HG02981 (cell line): ENCODE results near the gene TSR2.
"Not testable (repeated sequence)": the region's sequence is repeated elsewhere in the genome, so short reads cannot be mapped to it uniquely, and the experiment has no call there.

Experiments used
- ATAC-seq: cut with Tn5 transposase; IDR thresholded peaks from one replicate; pipeline ENCODE4 v1.9.1; 2021; ENCODE audit warnings: mild to moderate bottlenecking, moderate library complexity; ENCODE audit not compliant: unreplicated experiment

Gene TSR2

GRCh38 chrX:54473993-54474859, 34.0 kb downstream of the TSR2 start:
- no peak for ATAC-seq

- ATAC-seq: no peak
Measured at GRCh38 chrX:54479136-54480111, 39.2 kb downstream of the TSR2 start.

- no peak for ATAC-seq
Measured at GRCh38 chrX:54482839-54483593, 42.8 kb downstream of the TSR2 start.

GRCh38 chrX:54483946-54484345, 43.7 kb downstream of the TSR2 start:
- ATAC-seq: no peak

GRCh38 chrX:54484666-54485065, 44.5 kb downstream of the TSR2 start:
- no peak for ATAC-seq

GRCh38 chrX:54489819-54490218, 49.6 kb downstream of the TSR2 start:
- ATAC-seq: not testable (repeated sequence)

GRCh38 chrX:54492340-54492739, 52.1 kb downstream of the TSR2 start:
- ATAC-seq: no peak

GRCh38 chrX:54494166-54494988, 54.2 kb downstream of the TSR2 start:
- no peak for ATAC-seq
